H1 (cell line): ENCODE results near the gene NXN. TPM values are rescaled to one million over a fixed set of nuclear protein-coding genes. Genes with fewer than 3 reads are reported as not detected.

Source experiments
- CTCF ChIA-PET: fragments of 300-600 bp; sonication (Branson Sonifier 250); formaldehyde crosslinking; loops from one replicate; lab custom pipeline; 2021; ENCODE audit not compliant: partially characterized antibody; lab: Charles Lee
- POLR2A ChIA-PET: fragments of 300-600 bp; sonication (Branson Sonifier 250); formaldehyde crosslinking; loops from one replicate; lab custom pipeline; 2021; ENCODE audit warnings: inconsistent platforms; ENCODE audit not compliant: partially characterized antibody; lab: Charles Lee
- DNase-seq, 2 experiments: peaks; one replicate each; pipeline versions ENCODE4 v3.0.0 to v3.0.0-alpha.2; 2010 to 2022; ENCODE audit warnings: low spot score in 2 of 2, low read depth in 1 of 2, mixed read lengths in 1 of 2
- FAIRE-seq: peaks from 2 replicates; lab custom pipeline; 2011; peaks lifted over from hg19 to GRCh38; lab: Jason Lieb, UNC
- H2AFZ ChIP-seq: 2 replicates; pipeline ENCODE4 v1.8.1; 2012; ENCODE audit warnings: low read length, inconsistent platforms
- H2AK5ac ChIP-seq: 2 replicates; pipeline ENCODE4 v1.6.1; 2013; ENCODE audit warnings: low read depth, low read length
- H2BK120ac ChIP-seq: replicated peaks from 2 replicates; pipeline ENCODE3; 2013; ENCODE audit warnings: low read depth, low read length, inconsistent platforms
- H2BK12ac ChIP-seq: 2 replicates; pipeline ENCODE4 v1.6.1; 2013; ENCODE audit warnings: low read depth, low read length
- H2BK15ac ChIP-seq: 2 replicates; pipeline ENCODE4 v1.6.1; 2013; ENCODE audit warnings: low read length
- H2BK20ac ChIP-seq: 2 replicates; pipeline ENCODE4 v1.6.1; 2013; ENCODE audit warnings: low read length
- H2BK5ac ChIP-seq: 2 replicates; pipeline ENCODE4 v1.6.1; 2013; ENCODE audit warnings: low read depth, low read length
- H3K14ac ChIP-seq: 2 replicates; pipeline ENCODE4 v1.6.1; 2013; ENCODE audit warnings: inconsistent platforms; ENCODE audit not compliant: insufficient read length
- H3K18ac ChIP-seq: 2 replicates; pipeline ENCODE4 v1.6.1; 2013; ENCODE audit warnings: low read length; ENCODE audit errors: extremely low read depth
- H3K23ac ChIP-seq: 2 replicates; pipeline ENCODE4 v1.6.1; 2013; ENCODE audit warnings: inconsistent platforms; ENCODE audit not compliant: insufficient read length
- H3K23me2 ChIP-seq: 2 replicates; pipeline ENCODE4 v1.6.1; 2013; ENCODE audit warnings: low read depth, low read length
- H3K27ac ChIP-seq: 2 replicates; pipeline ENCODE4 v1.6.1; 2011; ENCODE audit warnings: low read depth, low read length, inconsistent platforms
- H3K27me3 ChIP-seq, 4 experiments: replicated peaks in 1 of 4; 1 replicate in 1 of 4; 2 replicates in 3 of 4; pipeline versions ENCODE4 v1.6.1 to v1.8.1; 2011 to 2013; ENCODE audit warnings: low read length in 3 of 4, mild to moderate bottlenecking in 3 of 4, inconsistent platforms in 2 of 4, mixed read lengths in 2 of 4, moderate library complexity in 1 of 4; ENCODE audit not compliant: control insufficient read depth in 3 of 4, insufficient read depth in 3 of 4; ENCODE audit errors: extremely low read depth in 1 of 4
- H3K36me3 ChIP-seq, 4 experiments: 2 replicates each; pipeline versions ENCODE4 v1.6.1 to v1.8.1; 2011 to 2013; ENCODE audit warnings: mild to moderate bottlenecking in 4 of 4, low read length in 3 of 4, moderate library complexity in 2 of 4, control low read depth in 1 of 4, inconsistent platforms in 1 of 4; ENCODE audit not compliant: insufficient read depth in 4 of 4, control insufficient read depth in 2 of 4
- H3K4ac ChIP-seq: replicated peaks from 2 replicates; pipeline ENCODE3; 2013; ENCODE audit warnings: low read length, low read depth, mixed read lengths, inconsistent platforms; ENCODE audit not compliant: insufficient read length
- H3K4me1 ChIP-seq, 4 experiments: replicated peaks in 1 of 4; 1 replicate in 1 of 4; 2 replicates in 3 of 4; pipeline versions ENCODE4 v1.6.1 to v1.8.1; 2011 to 2013; ENCODE audit warnings: low read length in 3 of 4, inconsistent platforms in 2 of 4, mixed read lengths in 1 of 4; ENCODE audit not compliant: insufficient read depth in 4 of 4, control insufficient read depth in 3 of 4
- H3K4me2 ChIP-seq, 2 experiments: 2 replicates each; pipeline versions ENCODE4 v1.6.1 to v1.8.1; 2011 to 2013; ENCODE audit warnings: low read depth in 2 of 2, low read length in 2 of 2, control low read depth in 1 of 2, inconsistent platforms in 1 of 2, mild to moderate bottlenecking in 1 of 2; ENCODE audit not compliant: insufficient read depth in 1 of 2
- H3K4me3 ChIP-seq, 4 experiments: fragments of 200-600, 300-600 bp in 1 of 4; sonication (generic), shearing (Covaris generic), sonication (Bioruptor Twin) in 1 of 4; 2 replicates each; pipeline versions ENCODE4 v1.5.1 to v1.8.1; 2011 to 2016; ENCODE audit warnings: low read length in 4 of 4, low read depth in 3 of 4, control low read depth in 2 of 4, inconsistent platforms in 2 of 4, mild to moderate bottlenecking in 2 of 4, mixed read lengths in 1 of 4, moderate library complexity in 1 of 4; ENCODE audit not compliant: insufficient read depth in 2 of 4; ENCODE audit errors: extremely low read depth in 1 of 4
- H3K56ac ChIP-seq: replicated peaks from 2 replicates; pipeline ENCODE3; 2013; ENCODE audit warnings: low read depth, mild to moderate bottlenecking, mixed read lengths, low read length, inconsistent platforms; ENCODE audit not compliant: insufficient read length
- H3K79me1 ChIP-seq: 2 replicates; pipeline ENCODE4 v1.6.1; 2013; ENCODE audit warnings: low read depth, low read length, control low read depth
- H3K79me2 ChIP-seq, 2 experiments: 2 replicates each; pipeline versions ENCODE4 v1.6.1 to v1.8.1; 2012 to 2013; ENCODE audit warnings: low read length in 2 of 2, mild to moderate bottlenecking in 2 of 2, inconsistent platforms in 1 of 2; ENCODE audit not compliant: insufficient read depth in 2 of 2, control insufficient read depth in 1 of 2
- H3K9ac ChIP-seq, 4 experiments: replicated peaks in 1 of 4; 1 replicate in 1 of 4; 2 replicates in 3 of 4; pipeline versions ENCODE4 v1.6.1 to v1.8.1; 2011 to 2013; ENCODE audit warnings: low read depth in 3 of 4, low read length in 3 of 4, control low read depth in 2 of 4, mild to moderate bottlenecking in 2 of 4, moderate library complexity in 2 of 4, inconsistent platforms in 1 of 4; ENCODE audit errors: extremely low read depth in 1 of 4
- H3K9me3 ChIP-seq, 2 experiments: 2 replicates each; pipeline versions ENCODE4 v1.6.1 to v1.8.1; 2012 to 2013; ENCODE audit warnings: mild to moderate bottlenecking in 2 of 2, moderate library complexity in 2 of 2, control low read depth in 1 of 2, inconsistent platforms in 1 of 2, low read depth in 1 of 2, low read length in 1 of 2, mixed read lengths in 1 of 2; ENCODE audit not compliant: insufficient read depth in 2 of 2
- H4K20me1 ChIP-seq, 2 experiments: replicated peaks in 1 of 2; 2 replicates each; pipeline versions ENCODE3 to v1.8.1; 2011 to 2013; ENCODE audit warnings: inconsistent platforms in 2 of 2, low read length in 2 of 2, mild to moderate bottlenecking in 1 of 2; ENCODE audit not compliant: insufficient read depth in 2 of 2, control insufficient read depth in 1 of 2
- H4K5ac ChIP-seq: 2 replicates; pipeline ENCODE4 v1.6.1; 2013; ENCODE audit warnings: low read length, low read depth, mixed read lengths, inconsistent platforms; ENCODE audit not compliant: insufficient read length
- H4K8ac ChIP-seq: 2 replicates; pipeline ENCODE4 v1.8.0; 2013; ENCODE audit warnings: mild to moderate bottlenecking, moderate library complexity, low read length, inconsistent platforms; ENCODE audit not compliant: insufficient read depth; ENCODE audit errors: extremely low read depth
- H4K91ac ChIP-seq: replicated peaks from 2 replicates; pipeline ENCODE3; 2013; ENCODE audit warnings: low read length, mixed read lengths, inconsistent platforms; ENCODE audit not compliant: insufficient read length
- ASH2L ChIP-seq: fragments of 200-600, 300-600 bp; sonication (generic); IDR thresholded peaks from one replicate; pipeline ENCODE4 v1.7.1; 2017; ENCODE audit warnings: low read length
- ATF2 ChIP-seq: IDR thresholded peaks from 2 replicates; pipeline ENCODE4 v1.6.1; 2012; ENCODE audit warnings: low read length, inconsistent platforms
- CTCF ChIP-seq, 3 experiments: IDR thresholded peaks; 1 replicate in 2 of 3; 2 replicates in 1 of 3; pipeline versions ENCODE4 v1.5.1 to v1.6.1; 2011; ENCODE audit warnings: low read length in 3 of 3, mild to moderate bottlenecking in 3 of 3, inconsistent platforms in 2 of 3, low read depth in 1 of 3, moderate library complexity in 1 of 3; ENCODE audit not compliant: insufficient read depth in 1 of 3; ENCODE audit errors: control extremely low read depth in 1 of 3
- NANOG ChIP-seq: IDR thresholded peaks from 2 replicates; pipeline ENCODE4 v1.6.1; 2011; ENCODE audit warnings: low read length, low read depth, mild to moderate bottlenecking, inconsistent platforms; ENCODE audit not compliant: insufficient read depth, poor library complexity, severe bottlenecking
- RBBP5 ChIP-seq: IDR thresholded peaks from 2 replicates; pipeline ENCODE4 v1.7.1; 2012; ENCODE audit warnings: low read depth, mild to moderate bottlenecking, inconsistent platforms, low read length, moderate library complexity, borderline replicate concordance
- RXRA ChIP-seq: IDR thresholded peaks from 2 replicates; pipeline ENCODE4 v1.6.1; 2011; ENCODE audit warnings: low read depth, mild to moderate bottlenecking, low read length, moderate library complexity; ENCODE audit not compliant: insufficient read depth
- SP4 ChIP-seq: IDR thresholded peaks from 2 replicates; pipeline ENCODE4 v1.6.1; 2012; ENCODE audit warnings: low read length, inconsistent platforms
- TCF12 ChIP-seq: IDR thresholded peaks from 2 replicates; pipeline ENCODE4 v1.6.1; 2011; ENCODE audit warnings: low read depth, mild to moderate bottlenecking, low read length
- YY1 ChIP-seq: IDR thresholded peaks from 2 replicates; pipeline ENCODE4 v1.6.1; 2011; ENCODE audit warnings: low read depth, mild to moderate bottlenecking, low read length
- WGBS, 2 experiments: shearing (Covaris generic) in 1 of 2; methylation state at CpG; one replicate each; pipeline versions ENCODE4 v1.1.6 to v1.1.7; 2013 to 2015; ENCODE audit warnings: low lambda C conversion rate in 2 of 2, mixed read lengths in 2 of 2, inconsistent platforms in 1 of 2, low coverage in 1 of 2, missing lambda C conversion rate in 1 of 2; ENCODE audit not compliant: insufficient replicate concordance in 2 of 2, insufficient coverage in 1 of 2, insufficient read length in 1 of 2; ENCODE audit errors: extremely low coverage in 1 of 2, missing lambda C conversion rate in 1 of 2; 5-methylcytosine and 5-hydroxymethylcytosine counted together
- polyA plus RNA-seq, 7 experiments: library from polyadenylated mRNA; depleted of rRNA in 3 of 7; stranded (reverse) in 5 of 7; unstranded in 2 of 7; fragments of >200 nt in 5 of 7; fragments of 200-250 nt in 2 of 7; gene quantifications; 1 replicate in 5 of 7; 2 replicates in 1 of 7; 4 replicates in 1 of 7; pipeline versions ENCODE4 v1.2.1 to v1.2.3, GENCODE V29; 2011 to 2013; ENCODE audit warnings: missing spikeins in 2 of 7, mixed read lengths in 2 of 7
- total RNA-seq: library from RNA; stranded (reverse); fragmentation: NEBNext Ultra II Directional; extraction: Animal tissue kit (Norgen Biotek cat#: 25700); gene quantifications from 2 replicates; pipeline ENCODE4 v1.2.1, GENCODE V29; 2021

NXN gene
- total and polyA plus RNA-seq, 2 of the 8 experiments (the other 6 are each of a cell fraction or from before 2014, with no cell fraction given) = 94.1 to 107 TPM

- Histone ChIP-seq H4K20me1 (peaks cover 7 to 8% of the 10 kb centered on the region in 2 experiments), H3K4me2 (no peak overlapping the region)
- DNase-seq = no peak
- TF ChIP-seq NANOG (no peak), SP4 (no peak), ATF2 (no peak), RBBP5 (no peak), RXRA (no peak), TCF12 (no peak), ASH2L (no peak), CTCF (IDR thresholded peaks at IDR 0.05; ENCODE audit: control extremely low read depth in 1 of 3, insufficient read depth in 1 of 3, low read depth in 1 of 3, low read length in 3 of 3) (no peak), YY1 (no peak)
Measured at GRCh38 chr17:867896-868489, 111.6 kb downstream of the NXN start.

More at GRCh38 chr17:867896-868489, 111.6 kb downstream of the NXN start:
- Histone ChIP-seq H4K5ac (no peak overlapping the region), H3K4ac (no peak overlapping the region), H3K18ac (no peak overlapping the region), H3K79me2 (peaks cover 0 to 30% of the 10 kb centered on the region in 2 experiments; a peak in 3 of 4 replicates), H3K56ac (no peak overlapping the region), H2BK15ac (no peak overlapping the region), H3K9me3 (no peaks in the 10 kb centered on the region), H4K8ac (no peak overlapping the region; the same call in 1 of the 2 replicates), H2BK12ac (no peak overlapping the region), H2BK5ac (no peak overlapping the region), H3K4me3 (no peak overlapping the region), H2BK120ac (no peak overlapping the region), H2AK5ac (no peak overlapping the region), H2AFZ (no peak overlapping the region), H3K9ac (no peak overlapping the region), H3K36me3 (peaks cover 0 to 5% (median 2%) of the 10 kb centered on the region in 4 experiments; a peak in 2 of 8 replicates), H3K23me2 (no peaks in the 10 kb centered on the region), H3K79me1 (peaks cover 3% of the 10 kb centered on the region), H3K27me3 (no peaks in the 10 kb centered on the region), H3K14ac (no peak overlapping the region), H3K23ac (no peak overlapping the region), H3K4me1 (no peaks in the 10 kb centered on the region), H4K91ac (no peak overlapping the region), H2BK20ac (no peak overlapping the region), H3K27ac (no peak overlapping the region)
- ChIA-PET CTCF (interaction anchor here (0.8 to 1.5 kb wide), 3 partner anchors 10 to 544 kb away, joined by 4 read pairs; no protein-coding TSS in a partner anchor), POLR2A (no interaction called here)
- FAIRE-seq = no peak
- 94% methylated on average over 13 of the region's 13 CpGs; no CpG with 5 or more reads in 1 of the 2 experiments for WGBS, 2 experiments
